ENCODE data around the gene SPRED3. TPM values are rescaled to one million over a fixed set of nuclear protein-coding genes. Genes with fewer than 3 reads are reported as not detected.
"Not testable (repeated sequence)": the region's sequence is repeated elsewhere in the genome, so short reads cannot be mapped to it uniquely, and the experiment has no call there.

The SPRED3 gene, protein sequence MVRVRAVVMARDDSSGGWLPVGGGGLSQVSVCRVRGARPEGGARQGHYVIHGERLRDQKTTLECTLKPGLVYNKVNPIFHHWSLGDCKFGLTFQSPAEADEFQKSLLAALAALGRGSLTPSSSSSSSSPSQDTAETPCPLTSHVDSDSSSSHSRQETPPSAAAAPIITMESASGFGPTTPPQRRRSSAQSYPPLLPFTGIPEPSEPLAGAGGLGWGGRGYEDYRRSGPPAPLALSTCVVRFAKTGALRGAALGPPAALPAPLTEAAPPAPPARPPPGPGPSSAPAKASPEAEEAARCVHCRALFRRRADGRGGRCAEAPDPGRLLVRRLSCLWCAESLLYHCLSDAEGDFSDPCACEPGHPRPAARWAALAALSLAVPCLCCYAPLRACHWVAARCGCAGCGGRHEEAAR
- polyA plus RNA-seq (ENCODE audit: low read depth in 6 of 6): not detected

- Mint-ChIP-seq H3K4me1 (peaks cover 13 to 25% (median 14%) of the 10 kb centered on the region in 3 donors), H3K27ac (peak within 1 kb of the TSS; percentile 69 to 94 (median 88)), H3K27me3 (peaks cover 27 to 53% (median 34%) of the 10 kb centered on the region in 3 donors), H3K36me3 (peaks cover 0 to 16% of the 10 kb centered on the region in 2 donors), H3K4me3 (peak within 1 kb of the TSS; percentile 82 to 96 (median 92)), H3K9me3 (peaks cover 0 to 3% (median 0%) of the 10 kb centered on the region in 7 donors)
- DNase-seq (no peak), ATAC-seq (ENCODE audit: low read depth in 2 of 2) (no peak)
Measured at GRCh38 chr19:38388349-38389100, at the start of gene SPRED3. Gene SPRED3, plus strand, starts transcription at chr19:38388697. Its CDS starts 1,606 bp downstream, at chr19:38390303.

GRCh38 chr19:38339011-38339410 lies 49.5 kb upstream of the SPRED3 start:
- not testable (repeated sequence) for ATAC-seq (ENCODE audit: low read depth in 2 of 2); H3K36me3 Mint-ChIP-seq; H3K27me3 Mint-ChIP-seq; H3K9me3 Mint-ChIP-seq; DNase-seq; H3K27ac Mint-ChIP-seq
- Mint-ChIP-seq H3K4me3 (peak overlapping the region in 4 of 8 donors; percentile 3 to 59 (median 40)), H3K4me1 (peaks cover 21 to 36% (median 24%) of the 10 kb centered on the region in 3 donors)

GRCh38 chr19:38340927-38341326 lies 47.6 kb upstream of the SPRED3 start:
- H3K4me3 Mint-ChIP-seq: no peak overlapping the region
- no peaks in the 10 kb centered on the region for H3K27me3 Mint-ChIP-seq
- peaks cover 0 to 3% of the 10 kb centered on the region in 2 donors for H3K36me3 Mint-ChIP-seq
- H3K27ac Mint-ChIP-seq: peak overlapping the region in 3 of 6 donors; percentile 36 to 78 (median 76)
- DNase-seq (no peak), ATAC-seq (ENCODE audit: low read depth in 2 of 2) (no peak)
- peaks cover 21 to 35% (median 22%) of the 10 kb centered on the region in 3 donors for H3K4me1 Mint-ChIP-seq
- H3K9me3 Mint-ChIP-seq: no peaks in the 10 kb centered on the region

GRCh38 chr19:38346837-38347236 lies 41.7 kb upstream of the SPRED3 start:
- Mint-ChIP-seq H3K27ac (no peak overlapping the region), H3K4me1 (peaks cover 0 to 8% (median 4%) of the 10 kb centered on the region in 3 donors), H3K9me3 (no peaks in the 10 kb centered on the region), H3K27me3 (no peaks in the 10 kb centered on the region), H3K4me3 (no peak overlapping the region), H3K36me3 (peaks cover 0 to 6% of the 10 kb centered on the region in 2 donors)
- ATAC-seq (ENCODE audit: low read depth in 2 of 2) (no peak), DNase-seq (no peak)

GRCh38 chr19:38350883-38351282 lies 37.6 kb upstream of the SPRED3 start:
- Mint-ChIP-seq H3K27me3 (peaks cover 0 to 10% (median 9%) of the 10 kb centered on the region in 3 donors), H3K4me3 (no peak overlapping the region), H3K27ac (no peak overlapping the region), H3K4me1 (peaks cover 0 to 3% (median 0%) of the 10 kb centered on the region in 3 donors), H3K9me3 (no peaks in the 10 kb centered on the region), H3K36me3 (peaks cover 0 to 4% of the 10 kb centered on the region in 2 donors)
- no peak for ATAC-seq (ENCODE audit: low read depth in 2 of 2)
- no peak for DNase-seq

DNA sequence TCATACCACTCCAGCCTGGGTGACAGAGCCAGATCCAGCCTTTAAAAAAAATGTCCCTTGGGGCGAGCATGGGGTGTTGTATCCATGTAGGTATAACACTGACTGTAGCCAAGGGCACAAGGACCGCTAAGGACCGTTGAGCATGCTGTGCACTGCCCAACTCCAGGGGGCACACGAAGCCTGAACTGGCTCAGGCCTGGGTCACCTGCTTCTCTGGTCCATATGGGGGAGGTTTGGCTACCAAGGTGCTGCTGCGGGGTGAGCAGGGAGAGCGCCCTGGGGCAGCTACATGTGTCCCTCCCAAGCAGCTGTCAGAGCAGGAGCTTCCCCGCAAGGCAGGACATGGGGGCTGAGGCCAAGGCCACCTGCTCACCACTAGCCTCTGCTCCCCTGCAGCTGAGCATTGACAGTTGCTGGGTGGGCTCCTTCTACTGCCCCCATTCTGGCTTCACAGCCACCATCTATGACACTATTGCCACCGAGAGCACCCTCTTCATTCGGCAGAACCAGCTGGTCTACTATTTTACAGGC lies 36.6 kb upstream of the SPRED3 start:
- no peak overlapping the region for H3K27ac Mint-ChIP-seq

GRCh38 chr19:38352611-38353010 lies 35.9 kb upstream of the SPRED3 start:
- H3K4me3 Mint-ChIP-seq: no peak overlapping the region
- ATAC-seq (ENCODE audit: low read depth in 2 of 2) (no peak), DNase-seq (no peak)
- peaks cover 0 to 3% (median 0%) of the 10 kb centered on the region in 3 donors for H3K4me1 Mint-ChIP-seq
- H3K27me3 Mint-ChIP-seq: peaks cover 0 to 21% (median 20%) of the 10 kb centered on the region in 3 donors
- peak overlapping the region in 1 of 6 donors; percentile 56 for H3K27ac Mint-ChIP-seq
- H3K9me3 Mint-ChIP-seq: no peaks in the 10 kb centered on the region
- no peaks in the 10 kb centered on the region for H3K36me3 Mint-ChIP-seq

More for the DNA sequence above, 36.6 kb upstream of the SPRED3 start:
- H3K4me1 Mint-ChIP-seq: peaks cover 0 to 3% (median 0%) of the 10 kb centered on the region in 3 donors
- no peaks in the 10 kb centered on the region for H3K9me3 Mint-ChIP-seq
- no peaks in the 10 kb centered on the region for H3K36me3 Mint-ChIP-seq
- H3K4me3 Mint-ChIP-seq: no peak overlapping the region
- DNase-seq (no peak), ATAC-seq (ENCODE audit: low read depth in 2 of 2) (no peak)
- H3K27me3 Mint-ChIP-seq: peaks cover 0 to 21% (median 20%) of the 10 kb centered on the region in 3 donors

DNA sequence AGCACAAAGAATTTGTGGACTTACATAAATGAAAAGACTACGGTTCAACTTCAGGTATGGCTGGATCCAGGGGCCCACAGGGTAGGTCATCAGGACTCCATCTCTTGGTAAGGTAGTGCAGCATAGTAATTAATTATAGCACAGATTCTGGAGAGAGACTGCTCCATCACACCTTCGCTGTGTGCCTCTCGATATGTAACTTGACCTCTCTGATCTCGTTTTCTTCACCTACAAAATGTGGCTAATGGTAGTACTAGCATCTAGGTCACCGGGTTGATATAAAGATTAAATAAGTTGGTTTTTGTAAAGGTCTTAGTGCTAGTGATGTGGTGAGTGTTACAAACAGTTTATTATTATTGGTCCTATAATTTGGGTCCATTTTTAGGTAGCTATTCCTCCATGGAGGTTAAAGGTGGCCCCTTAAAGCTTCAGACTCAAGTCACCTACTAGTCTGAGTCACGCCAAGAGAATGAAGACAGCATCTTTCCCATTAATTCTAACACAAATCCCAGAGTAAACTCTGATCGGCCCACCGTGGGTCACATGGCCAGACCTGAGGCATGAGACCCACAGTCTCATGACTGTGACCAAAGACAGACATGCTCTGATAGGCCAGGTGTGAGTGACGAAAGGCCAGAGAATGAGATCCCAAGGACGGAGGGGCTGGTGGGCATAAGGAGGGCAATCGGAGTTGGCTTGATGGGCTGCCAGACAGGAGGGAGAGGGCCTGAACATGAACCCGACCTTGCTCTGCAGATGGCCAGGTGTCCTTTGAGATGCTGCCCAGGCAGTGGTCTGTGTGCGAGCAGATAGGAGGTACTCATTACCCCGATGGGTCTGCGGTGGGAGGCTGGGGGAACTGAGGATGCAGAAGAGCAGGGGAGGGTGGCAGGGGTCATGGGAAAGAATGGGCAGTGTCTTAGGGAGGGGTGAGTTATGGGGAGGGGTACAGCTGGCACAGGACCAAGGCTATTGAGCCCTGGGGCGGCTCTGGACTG lies 32.5 kb upstream of the SPRED3 start:
- Mint-ChIP-seq H3K27me3 (peaks cover 4 to 31% (median 24%) of the 10 kb centered on the region in 3 donors), H3K4me1 (peaks cover 5 to 9% (median 8%) of the 10 kb centered on the region in 3 donors), H3K36me3 (no peaks in the 10 kb centered on the region), H3K9me3 (no peaks in the 10 kb centered on the region), H3K27ac (peak overlapping the region in 1 of 6 donors; percentile 9), H3K4me3 (no peak overlapping the region)
- DNase-seq: no peak
- ATAC-seq (ENCODE audit: low read depth in 2 of 2): no peak

GRCh38 chr19:38358071-38358470 lies 30.4 kb upstream of the SPRED3 start:
- peak overlapping the region in 1 of 8 donors; percentile 30 for H3K4me3 Mint-ChIP-seq
- H3K36me3 Mint-ChIP-seq: no peaks in the 10 kb centered on the region
- peaks cover 9 to 21% (median 18%) of the 10 kb centered on the region in 3 donors for H3K4me1 Mint-ChIP-seq
- ATAC-seq (ENCODE audit: low read depth in 2 of 2): no peak
- H3K27me3 Mint-ChIP-seq: peaks cover 4 to 29% (median 20%) of the 10 kb centered on the region in 3 donors
- H3K9me3 Mint-ChIP-seq: no peaks in the 10 kb centered on the region
- peak overlapping the region in 1 of 6 donors; percentile 56 for H3K27ac Mint-ChIP-seq
- DNase-seq: no peak

DNA sequence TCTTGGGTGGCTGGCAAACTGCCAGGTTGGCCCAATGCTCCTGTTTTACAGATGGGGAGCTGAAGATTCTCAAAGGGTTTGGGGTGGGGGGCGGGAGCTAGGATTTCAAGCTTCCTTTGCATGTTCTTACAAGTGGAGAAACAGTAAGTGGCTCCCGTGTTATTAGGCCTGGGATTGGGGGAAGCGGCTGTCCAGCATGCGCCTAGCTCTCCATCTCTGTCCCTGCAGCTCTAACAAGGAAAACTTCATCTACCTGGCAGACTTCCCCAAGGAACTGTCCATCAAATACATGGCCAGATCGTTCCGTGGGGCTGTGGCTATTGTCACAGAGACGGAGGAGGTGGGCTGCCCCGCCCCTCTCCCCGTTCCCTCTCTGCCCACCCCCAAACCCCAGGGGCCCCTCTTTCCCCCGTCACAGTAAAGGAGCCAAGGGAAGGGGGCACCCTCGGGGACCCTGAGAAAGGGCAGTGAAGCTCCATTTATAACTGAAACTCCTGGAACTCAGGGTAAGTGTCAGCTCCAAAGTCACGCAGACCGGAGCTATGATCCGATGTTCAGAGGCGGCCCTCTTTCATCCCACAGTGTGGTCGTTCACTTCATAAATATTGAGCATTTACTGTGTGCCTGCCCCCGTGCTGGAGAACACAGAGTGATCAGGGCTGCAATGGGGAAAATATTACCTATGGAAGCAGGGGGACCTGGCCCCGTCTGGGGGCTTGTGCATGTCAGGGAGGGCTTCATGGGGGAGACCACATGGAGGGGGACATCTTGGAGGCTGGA lies 29.1 kb upstream of the SPRED3 start:
- DNase-seq (no peak), ATAC-seq (ENCODE audit: low read depth in 2 of 2) (no peak)
- Mint-ChIP-seq H3K36me3 (no peaks in the 10 kb centered on the region), H3K4me3 (peak overlapping the region in 4 of 8 donors; percentile 1 to 75 (median 54)), H3K9me3 (no peaks in the 10 kb centered on the region), H3K27ac (no peak overlapping the region), H3K4me1 (peaks cover 9 to 21% (median 20%) of the 10 kb centered on the region in 3 donors), H3K27me3 (peaks cover 4 to 27% (median 20%) of the 10 kb centered on the region in 3 donors)

- Mint-ChIP-seq H3K4me3 (peak overlapping the region in 7 of 8 donors; percentile 74 to 91 (median 84)), H3K27ac (no peak overlapping the region), H3K9me3 (no peaks in the 10 kb centered on the region), H3K36me3 (no peaks in the 10 kb centered on the region), H3K4me1 (peaks cover 9 to 21% (median 20%) of the 10 kb centered on the region in 3 donors), H3K27me3 (peaks cover 4 to 27% (median 20%) of the 10 kb centered on the region in 3 donors)
- ATAC-seq (ENCODE audit: low read depth in 2 of 2): no peak
- no peak for DNase-seq
Measured at GRCh38 chr19:38360351-38360750, 28.1 kb upstream of the SPRED3 start.

All from naive B cell (primary cell).